Renal cortex interstitium (tissue), 11 donors: Measurements from ENCODE around the gene PPFIA4. TPM values are rescaled to one million over a fixed set of nuclear protein-coding genes. Genes with fewer than 3 reads are reported as not detected.
"Not testable (repeated sequence)": the region's sequence is repeated elsewhere in the genome, so short reads cannot be mapped to it uniquely, and the experiment has no call there.

ENCODE experiments used
- DNase-seq, 11 donors: peaks; one replicate each; pipeline ENCODE4 v3.0.0-alpha.2; 2013; ENCODE audit warnings: low read depth in 9 of 11, low spot score in 4 of 11; ENCODE audit errors: extremely low read depth in 1 of 11
- polyA plus RNA-seq, 3 donors: library from polyadenylated mRNA; unstranded; fragments of 120-200 nt; gene quantifications; one replicate each; pipeline ENCODE4 v1.2.1, GENCODE V29; 2013; ENCODE audit not compliant: insufficient read length in 3 of 3

Gene PPFIA4
- polyA plus RNA-seq, 3 donors = 7.4 to 14.9 (median 8.5) TPM

GRCh38 chr1:203006948-203007871, 19.1 kb upstream of the PPFIA4 start, which contains the start of gene TMEM183A:
TMEM183A (plus strand) TSS chr1:203007374; CDS start chr1:203007466, 92 bp downstream.
- peak; percentile 91 to 98 (median 96) for DNase-seq

- DNase-seq = no peak
Measured at GRCh38 chr1:203009185-203009584, 17.1 kb upstream of the PPFIA4 start.

GRCh38 chr1:203011582-203011981, 14.7 kb upstream of the PPFIA4 start:
- no peak for DNase-seq

- no peak for DNase-seq
Measured at GRCh38 chr1:203017061-203017460, 9.2 kb upstream of the PPFIA4 start.

- no peak for DNase-seq
Measured at GRCh38 chr1:203017692-203018091, 8.6 kb upstream of the PPFIA4 start.

- not testable (repeated sequence) for DNase-seq
Measured at GRCh38 chr1:203022855-203023254, 3.4 kb upstream of the PPFIA4 start.

- no peak for DNase-seq
Measured at GRCh38 chr1:203025686-203026030, 633 bp upstream of the PPFIA4 start.

GRCh38 chr1:203026666-203027663, 674 bp downstream of the PPFIA4 start:
- DNase-seq = no peak

- DNase-seq = no peak
Measured at GRCh38 chr1:203028067-203028783, 1.9 kb downstream of the PPFIA4 start.

- no peak for DNase-seq
Measured at GRCh38 chr1:203028784-203029553, 2.7 kb downstream of the PPFIA4 start.

GRCh38 chr1:203031467-203031866, 5.2 kb downstream of the PPFIA4 start:
- no peak for DNase-seq

- DNase-seq = no peak
Measured at GRCh38 chr1:203033287-203033686, 7.0 kb downstream of the PPFIA4 start.

GRCh38 chr1:203033917-203034316, 7.6 kb downstream of the PPFIA4 start:
- no peak for DNase-seq

GRCh38 chr1:203034422-203035110, 8.3 kb downstream of the PPFIA4 start:
- DNase-seq = no peak

GRCh38 chr1:203035111-203036000, 9.1 kb downstream of the PPFIA4 start:
- DNase-seq = no peak

GRCh38 chr1:203036135-203036534, 9.8 kb downstream of the PPFIA4 start:
- no peak for DNase-seq

GRCh38 chr1:203036537-203036936, 10.2 kb downstream of the PPFIA4 start:
- DNase-seq = no peak
